HAP-1 (cell line): ENCODE measurements around the gene USP48.
A peak's percentile ranks its signal among the peaks of the same experiment; 100 is the strongest.

ENCODE experiments used
- DNase-seq, 2 experiments: peaks; one replicate each; pipeline ENCODE4 v3.0.0-alpha.2; 2016 to 2020; ENCODE audit warnings: low spot score in 2 of 2
- H3K27me3 ChIP-seq: fragments of 250-450 bp; sonication (Bioruptor Pico); 2 replicates; pipeline ENCODE4 v1.5.1; 2020; ENCODE audit warnings: low read depth, mild to moderate bottlenecking, moderate library complexity
- H3K36me3 ChIP-seq: fragments of 250-450 bp; sonication (Bioruptor Pico); replicated peaks from 2 replicates; pipeline ENCODE4 v1.5.1; 2020; ENCODE audit warnings: mild to moderate bottlenecking
- H3K4me1 ChIP-seq: fragments of 250-450 bp; sonication (Bioruptor Pico); 2 replicates; pipeline ENCODE4 v1.5.1; 2020; ENCODE audit warnings: mild to moderate bottlenecking
- H3K4me3 ChIP-seq: fragments of 250-450 bp; sonication (Bioruptor Pico); 2 replicates; pipeline ENCODE4 v1.5.1; 2020; ENCODE audit warnings: mild to moderate bottlenecking, moderate library complexity
- H3K9me3 ChIP-seq: fragments of 250-450 bp; sonication (Bioruptor Pico); 2 replicates; pipeline ENCODE4 v1.5.1; 2020; ENCODE audit warnings: mild to moderate bottlenecking, moderate library complexity
- in situ Hi-C: fragments of 300-500 bp; cut with MboI; formaldehyde crosslinking; loops from 3 replicates; pipeline ENCODE4 v1.14.3; 2020; ENCODE audit warnings: low sequenced_read_pairs, inconsistent platforms, mixed read lengths

The USP48 gene

DNA sequence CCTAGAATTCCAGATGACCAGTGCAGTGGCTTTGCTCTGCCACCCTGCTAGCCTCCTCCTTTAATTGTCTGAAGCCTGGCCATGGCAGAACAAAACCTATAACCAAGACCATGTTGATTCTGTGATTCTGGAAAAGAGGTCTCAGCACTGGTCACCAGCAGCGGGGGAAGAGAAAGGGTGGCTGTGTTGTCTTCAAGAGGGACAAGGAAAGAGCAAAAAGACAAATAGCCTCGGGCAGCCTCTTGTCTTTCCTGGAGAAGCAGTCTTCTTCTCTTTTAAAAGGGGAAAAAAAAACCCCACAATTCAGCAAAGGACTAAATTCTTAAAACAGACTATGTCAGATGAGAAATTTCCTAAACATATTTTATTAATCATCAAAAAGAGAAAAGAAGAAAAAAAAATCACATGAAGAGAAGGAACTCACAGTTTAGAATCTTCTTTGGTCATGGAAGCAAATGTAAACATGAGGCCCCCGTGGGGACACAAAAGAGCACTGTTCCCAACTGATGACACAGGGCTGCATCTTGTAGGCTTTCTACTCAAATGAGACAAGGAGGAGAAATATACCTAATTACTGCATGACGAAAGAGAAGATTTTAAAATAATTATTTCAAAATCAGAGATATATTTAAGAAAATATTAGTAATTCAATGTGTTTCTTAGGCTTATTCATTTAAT lies 77.5 kb downstream of the USP48 start:
- in situ Hi-C loops, result loop anchor here (10.0 kb wide), 1 partner anchor 249 kb away; no protein-coding TSS in a partner anchor
- peaks cover 32% of the 10 kb centered on the region for H3K36me3 ChIP-seq

DNA sequence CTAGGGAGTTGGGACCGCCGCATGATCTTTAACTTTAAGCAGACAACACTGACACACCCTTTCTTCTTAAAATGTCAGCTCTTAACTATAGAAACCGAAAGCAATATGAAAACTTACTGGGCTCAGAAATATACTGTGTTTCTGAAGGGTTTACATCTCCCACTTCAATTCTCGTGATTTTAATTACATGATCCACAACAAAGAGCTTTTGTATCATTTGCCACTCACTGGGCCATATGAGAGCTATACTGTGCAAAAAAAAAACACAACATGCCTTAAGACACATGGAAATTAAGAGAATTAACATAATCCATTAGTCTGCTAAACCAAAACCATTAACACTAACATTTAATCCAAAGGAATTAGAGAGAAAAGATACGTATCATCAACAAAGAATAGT lies 78.8 kb downstream of the USP48 start:
- no peak for DNase-seq
- Histone ChIP-seq H3K36me3 (peaks cover 39% of the 10 kb centered on the region), H3K27me3 (no peaks in the 10 kb centered on the region), H3K4me1 (peaks cover 20% of the 10 kb centered on the region), H3K9me3 (no peaks in the 10 kb centered on the region), H3K4me3 (no peak overlapping the region)
- in situ Hi-C loops, result loop anchor here (10.0 kb wide), 1 partner anchor 251 kb away; no protein-coding TSS in a partner anchor

More for the DNA sequence above, 77.5 kb downstream of the USP48 start:
- Histone ChIP-seq H3K4me3 (no peak overlapping the region), H3K4me1 (peaks cover 20% of the 10 kb centered on the region), H3K9me3 (no peaks in the 10 kb centered on the region), H3K27me3 (no peaks in the 10 kb centered on the region)
- DNase-seq, result peak in 1 of 2 experiments; percentile 16

DNA sequence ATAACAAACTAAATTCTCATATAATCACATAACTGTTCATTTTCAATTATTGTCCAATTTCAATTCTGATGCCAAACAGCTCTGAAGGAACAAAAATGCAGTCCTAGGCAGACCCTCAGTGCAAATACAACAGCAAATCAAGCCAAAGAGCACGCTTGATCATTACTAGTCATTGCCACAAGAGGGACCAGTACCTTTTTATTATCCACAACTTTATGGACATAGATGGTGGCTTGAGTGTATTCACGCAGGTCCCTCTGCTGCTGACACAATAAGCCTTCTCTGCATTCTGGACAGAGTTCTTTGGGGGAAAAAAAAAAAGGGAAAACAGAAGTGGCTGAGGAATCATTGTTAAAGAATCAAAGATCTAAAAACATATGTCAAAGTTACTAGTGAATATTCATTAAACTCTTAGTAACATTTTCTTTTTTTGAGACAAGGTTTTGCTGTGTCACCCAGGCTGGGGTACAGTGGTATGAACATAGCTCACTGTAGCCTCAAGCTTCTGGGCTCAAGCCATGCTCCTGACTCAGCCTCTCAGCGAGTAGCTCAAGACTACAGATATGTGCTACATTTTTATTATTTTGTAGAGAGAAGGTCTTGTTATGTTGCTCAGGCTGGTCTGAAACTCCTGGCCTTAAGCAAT lies 79.5 kb downstream of the USP48 start:
- in situ Hi-C loops, result loop anchor here (10.0 kb wide), 1 partner anchor 251 kb away; no protein-coding TSS in a partner anchor
- no peaks in the 10 kb centered on the region for H3K9me3 ChIP-seq
- no peaks in the 10 kb centered on the region for H3K27me3 ChIP-seq
- H3K36me3 ChIP-seq, result peaks cover 39% of the 10 kb centered on the region
- H3K4me1 ChIP-seq, result peaks cover 20% of the 10 kb centered on the region
- no peak overlapping the region for H3K4me3 ChIP-seq
- DNase-seq, result peak; percentile 42 to 70

DNA sequence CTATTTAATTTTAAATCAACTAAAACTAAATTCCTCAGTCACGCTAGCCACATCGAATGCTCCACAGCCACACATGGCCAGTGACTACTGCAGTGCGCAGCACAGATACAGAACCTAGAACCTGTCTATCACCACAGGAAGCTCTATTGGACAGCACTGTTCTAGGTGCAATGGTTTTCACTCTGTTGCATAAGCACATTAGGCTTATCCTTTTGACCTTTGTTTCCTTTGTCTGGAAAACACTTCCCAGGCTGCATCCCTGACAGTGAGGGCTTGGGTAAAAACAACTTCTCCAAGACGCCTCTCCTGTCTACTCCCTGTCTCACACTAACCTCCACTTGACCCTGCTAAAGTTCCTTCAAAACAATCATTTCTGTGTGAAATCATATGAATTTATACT lies 80.2 kb downstream of the USP48 start:
- Histone ChIP-seq H3K27me3 (no peaks in the 10 kb centered on the region), H3K36me3 (peaks cover 41% of the 10 kb centered on the region), H3K9me3 (no peaks in the 10 kb centered on the region), H3K4me1 (peaks cover 20% of the 10 kb centered on the region), H3K4me3 (no peak overlapping the region)
- no peak for DNase-seq
- in situ Hi-C loops, result loop anchor here (10.0 kb wide), 1 partner anchor 252 kb away; no protein-coding TSS in a partner anchor

DNA sequence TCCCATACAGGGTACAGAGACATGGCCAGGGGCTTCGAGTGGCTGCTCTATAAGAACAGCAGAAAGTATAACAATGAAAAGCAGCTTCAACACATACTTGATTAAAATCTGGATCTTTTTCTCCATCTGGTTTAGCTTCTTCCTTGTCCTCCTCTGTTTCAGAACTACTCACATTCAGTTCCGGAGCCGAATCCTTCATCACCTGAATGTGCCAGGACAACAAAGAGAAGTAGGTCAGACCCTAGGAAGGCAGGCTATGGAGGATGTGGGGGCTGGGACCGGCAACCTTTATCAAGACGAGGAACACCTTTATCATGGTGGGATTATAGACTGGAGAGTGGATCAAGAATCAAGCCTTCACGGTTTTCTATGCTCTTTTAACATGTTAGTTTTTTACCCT lies 81.5 kb downstream of the USP48 start:
- H3K9me3 ChIP-seq, result no peaks in the 10 kb centered on the region
- peaks cover 15% of the 10 kb centered on the region for H3K4me1 ChIP-seq
- H3K36me3 ChIP-seq, result peaks cover 39% of the 10 kb centered on the region
- H3K4me3 ChIP-seq, result no peak overlapping the region
- no peaks in the 10 kb centered on the region for H3K27me3 ChIP-seq
- DNase-seq, result no peak
- in situ Hi-C loops, result loop anchor here (10.0 kb wide), 1 partner anchor 253 kb away; no protein-coding TSS in a partner anchor

DNA sequence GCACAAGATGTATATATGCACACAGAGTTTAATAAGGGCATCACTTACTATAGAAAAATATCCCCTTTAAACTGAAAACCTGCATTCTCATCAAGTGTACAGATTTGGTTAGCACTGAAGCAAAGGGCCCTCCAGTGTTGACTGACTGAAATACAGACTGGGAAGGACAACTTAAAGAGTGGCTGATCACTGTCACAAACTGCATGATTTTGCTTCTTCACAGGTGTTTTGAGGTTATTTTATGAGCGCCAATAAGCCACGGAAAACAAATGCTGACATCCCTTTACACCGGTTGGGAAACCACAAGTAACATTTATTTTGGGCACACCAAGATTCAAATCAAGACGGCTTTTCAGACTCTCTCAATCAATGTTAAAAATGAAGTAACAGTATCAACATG lies 82.9 kb downstream of the USP48 start:
- Histone ChIP-seq H3K4me3 (no peak overlapping the region), H3K36me3 (peaks cover 39% of the 10 kb centered on the region), H3K27me3 (no peaks in the 10 kb centered on the region), H3K4me1 (peaks cover 9% of the 10 kb centered on the region), H3K9me3 (no peaks in the 10 kb centered on the region)
- in situ Hi-C loops, result loop anchor here (10.0 kb wide), 1 partner anchor 255 kb away; no protein-coding TSS in a partner anchor
- DNase-seq, result no peak

DNA sequence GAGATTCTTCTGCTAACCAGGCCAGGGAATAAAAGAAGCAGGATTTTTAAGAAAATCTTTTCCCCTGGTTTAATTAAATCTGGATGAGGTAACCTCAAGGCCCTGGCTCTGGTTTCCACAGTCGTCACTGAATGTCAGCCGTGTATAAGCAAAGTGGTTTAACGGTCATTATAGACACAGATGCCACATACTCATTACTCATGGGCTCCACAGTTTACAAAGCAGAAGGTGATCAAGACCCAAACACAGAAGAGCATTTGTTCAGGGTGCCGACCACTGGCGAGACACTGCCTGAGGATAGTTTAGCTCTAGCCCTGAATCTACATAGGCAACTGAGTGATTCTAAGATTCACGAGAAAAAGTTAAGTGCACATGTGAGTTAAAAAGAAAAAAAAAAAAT lies 86.0 kb downstream of the USP48 start:
- Histone ChIP-seq H3K36me3 (peaks cover 46% of the 10 kb centered on the region), H3K4me1 (no peaks in the 10 kb centered on the region), H3K4me3 (no peak overlapping the region), H3K9me3 (no peaks in the 10 kb centered on the region), H3K27me3 (no peaks in the 10 kb centered on the region)
- DNase-seq, result no peak
- in situ Hi-C loops, result no loop called here

DNA sequence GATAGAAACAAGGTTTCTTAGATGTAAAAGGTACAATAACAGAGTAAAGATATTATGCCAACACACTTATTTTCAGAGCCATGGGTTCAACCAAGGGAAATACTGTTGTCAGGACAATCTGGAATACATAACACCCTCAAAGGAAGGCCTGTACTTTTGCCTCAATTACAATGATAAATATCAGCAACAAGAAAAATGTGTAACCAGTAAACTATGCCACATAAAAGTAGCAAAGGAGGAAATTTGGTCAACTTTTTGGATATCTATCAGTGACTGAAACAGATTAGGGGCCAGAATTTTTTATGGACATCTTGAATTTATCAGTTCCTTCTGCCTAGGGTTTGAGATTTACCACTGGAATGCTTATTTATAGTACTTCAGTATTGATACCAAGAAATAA lies 89.2 kb downstream of the USP48 start:
- Histone ChIP-seq H3K27me3 (no peaks in the 10 kb centered on the region), H3K9me3 (no peaks in the 10 kb centered on the region), H3K4me3 (no peak overlapping the region), H3K36me3 (peaks cover 44% of the 10 kb centered on the region), H3K4me1 (no peaks in the 10 kb centered on the region)
- in situ Hi-C loops, result no loop called here
- no peak for DNase-seq

DNA sequence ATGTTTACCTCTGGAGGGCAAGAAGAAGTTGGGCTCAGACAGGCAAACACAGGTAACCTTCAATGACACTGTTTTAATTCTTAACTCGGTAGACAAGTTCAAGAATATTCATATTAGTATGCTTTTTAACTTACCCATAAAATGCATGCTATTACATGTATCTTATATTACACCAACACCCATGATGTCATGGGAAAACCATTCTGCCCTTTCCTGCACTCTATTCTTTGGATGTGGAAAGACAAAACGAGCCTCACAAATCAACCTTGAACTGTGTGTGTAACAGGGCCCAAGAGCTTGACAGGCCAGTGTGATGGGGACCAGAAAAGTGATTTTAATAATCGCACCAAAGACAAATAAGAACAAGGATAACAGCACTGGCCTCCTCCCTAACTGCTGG lies 91.2 kb downstream of the USP48 start:
- Histone ChIP-seq H3K4me1 (no peaks in the 10 kb centered on the region), H3K4me3 (no peak overlapping the region), H3K27me3 (no peaks in the 10 kb centered on the region), H3K36me3 (peaks cover 56% of the 10 kb centered on the region), H3K9me3 (no peaks in the 10 kb centered on the region)
- no peak for DNase-seq
- in situ Hi-C loops, result no loop called here

DNA sequence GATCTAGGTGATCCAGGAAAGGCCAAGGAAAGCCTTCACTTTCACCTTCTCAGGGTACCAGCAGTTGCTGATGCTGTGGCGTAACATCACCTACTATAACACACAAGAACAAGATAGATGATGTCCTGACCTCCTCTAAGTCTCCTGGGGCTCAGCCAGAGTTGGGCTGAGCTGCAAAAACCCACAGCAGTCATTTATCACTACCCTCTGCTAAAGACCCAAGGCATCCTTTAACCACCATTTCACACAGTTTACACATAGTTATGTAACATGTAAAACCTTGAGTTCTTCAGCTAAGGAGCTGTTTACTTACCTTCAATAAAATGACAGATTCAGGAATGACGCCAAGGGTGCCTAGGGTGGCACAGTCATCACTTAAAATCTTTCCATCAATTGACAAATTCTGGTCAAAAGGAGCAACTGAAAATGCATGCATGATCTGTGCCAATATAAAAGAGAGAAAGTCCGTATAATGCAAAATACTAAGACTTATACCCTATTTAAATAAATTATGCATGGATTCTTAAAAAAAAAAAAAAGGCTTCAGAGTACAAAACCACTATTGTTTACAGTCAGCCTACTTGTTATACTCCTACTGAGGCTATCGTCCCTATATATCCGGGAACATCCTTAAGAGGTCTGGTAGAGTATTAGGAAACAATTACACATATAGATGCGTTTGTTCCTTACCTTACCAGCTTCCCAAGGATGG lies 93.1 kb downstream of the USP48 start:
- in situ Hi-C loops, result no loop called here
- Histone ChIP-seq H3K36me3 (peaks cover 66% of the 10 kb centered on the region), H3K27me3 (no peaks in the 10 kb centered on the region), H3K4me3 (no peak overlapping the region), H3K9me3 (no peaks in the 10 kb centered on the region), H3K4me1 (no peaks in the 10 kb centered on the region)
- DNase-seq, result no peak

DNA sequence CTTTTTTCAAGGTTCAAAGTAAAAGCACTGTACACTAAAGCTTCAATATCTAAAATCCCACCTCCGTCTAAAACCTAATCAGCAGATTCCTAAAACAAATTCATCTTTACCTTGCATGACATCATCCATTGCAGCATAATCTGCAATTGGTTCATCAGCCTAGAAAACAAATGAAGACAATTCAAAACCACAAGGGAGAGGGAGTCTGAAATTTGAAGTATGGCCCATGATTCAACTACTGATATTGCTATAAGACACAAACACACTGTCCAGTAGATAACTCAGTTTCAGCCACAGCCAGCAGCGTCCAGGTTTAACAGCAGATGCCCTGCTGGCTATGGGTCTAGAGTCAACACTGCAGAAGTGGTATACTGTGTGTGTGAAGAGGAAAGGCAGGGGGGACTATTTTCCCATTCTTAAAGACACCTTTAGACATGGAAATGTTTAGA lies 95.8 kb downstream of the USP48 start:
- in situ Hi-C loops, result no loop called here
- Histone ChIP-seq H3K4me1 (no peaks in the 10 kb centered on the region), H3K9me3 (no peaks in the 10 kb centered on the region), H3K4me3 (no peak overlapping the region), H3K27me3 (no peaks in the 10 kb centered on the region), H3K36me3 (peaks cover 53% of the 10 kb centered on the region)
- no peak for DNase-seq

DNA sequence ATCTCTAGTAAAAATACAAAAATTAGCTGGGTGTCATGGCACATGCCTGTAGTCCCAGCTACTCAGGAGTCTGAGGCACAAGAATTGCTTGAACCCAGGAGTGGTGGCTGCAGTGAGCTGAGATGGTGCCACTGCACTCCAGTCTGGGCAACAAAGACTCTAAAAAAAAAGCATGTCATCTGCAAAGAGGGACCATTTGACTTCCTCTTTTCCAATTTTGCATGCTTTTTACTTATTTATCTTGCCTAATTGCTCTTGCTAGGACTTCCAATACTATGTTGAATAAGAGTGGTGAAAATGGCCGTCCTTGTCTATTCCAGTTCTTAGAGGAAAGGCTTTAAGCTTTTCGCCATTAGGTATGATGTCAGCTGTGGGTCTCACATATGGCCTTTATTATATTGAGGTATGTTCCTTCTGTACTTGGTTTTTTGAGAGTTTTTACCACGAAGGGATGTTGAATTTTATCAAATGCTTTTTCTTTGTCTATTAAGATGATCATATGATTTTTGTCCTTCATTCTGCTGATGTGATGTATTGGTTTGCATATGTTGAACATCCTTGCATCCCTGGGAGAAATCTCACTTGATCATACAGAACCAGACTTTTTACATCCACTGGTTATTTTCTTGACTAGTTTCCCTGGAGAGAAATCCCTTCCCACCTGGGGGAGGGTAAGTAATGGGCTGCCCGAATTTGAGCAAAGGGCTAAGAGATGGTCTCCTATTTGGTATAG lies 96.8 kb downstream of the USP48 start:
- H3K36me3 ChIP-seq, result peaks cover 46% of the 10 kb centered on the region
- H3K9me3 ChIP-seq, result no peaks in the 10 kb centered on the region
- H3K4me3 ChIP-seq, result no peak overlapping the region
- in situ Hi-C loops, result no loop called here
- DNase-seq, result no peak
- H3K4me1 ChIP-seq, result no peaks in the 10 kb centered on the region
- H3K27me3 ChIP-seq, result no peaks in the 10 kb centered on the region

DNA sequence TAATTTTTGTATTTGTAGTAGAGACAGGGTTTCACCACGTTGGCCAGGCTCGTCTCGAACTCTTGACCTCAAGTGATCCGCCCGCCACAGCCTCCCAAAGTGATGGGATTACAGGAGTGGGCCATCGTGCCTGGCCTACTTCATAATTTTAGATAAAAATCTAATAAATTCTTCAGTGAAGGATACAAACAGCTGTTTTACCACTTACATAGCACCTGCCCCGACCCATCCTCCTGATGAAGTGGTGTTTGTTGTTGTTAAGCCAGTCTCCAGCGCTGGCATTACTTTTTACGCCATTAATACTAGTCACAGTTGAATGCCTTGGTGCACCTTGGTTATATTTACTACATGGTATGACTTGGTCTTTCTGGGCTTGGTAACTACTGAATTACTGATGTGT lies 101.5 kb downstream of the USP48 start:
- in situ Hi-C loops, result no loop called here
- Histone ChIP-seq H3K27me3 (no peaks in the 10 kb centered on the region), H3K9me3 (no peaks in the 10 kb centered on the region), H3K4me3 (no peak overlapping the region), H3K4me1 (no peaks in the 10 kb centered on the region), H3K36me3 (peaks cover 38% of the 10 kb centered on the region)
- DNase-seq, result no peak
